Muscle of leg (tissue), 16 donors: ENCODE data around the gene ELFN1. TPM values are rescaled to one million over a fixed set of nuclear protein-coding genes. Genes with fewer than 3 reads are reported as not detected.

Source experiments
- DNase-seq: peaks from one replicate; pipeline ENCODE4 v3.0.0; 2013
- H3K27ac ChIP-seq: one replicate; pipeline ENCODE4 v1.5.1; 2013; ENCODE audit warnings: mild to moderate bottlenecking, low read length, control low read depth
- H3K27me3 ChIP-seq: one replicate; pipeline ENCODE4 v1.6.1; 2013; ENCODE audit warnings: low read length; ENCODE audit not compliant: control insufficient read depth, insufficient read depth
- H3K36me3 ChIP-seq: one replicate; pipeline ENCODE4 v1.6.1; 2013; ENCODE audit warnings: low read length; ENCODE audit not compliant: control insufficient read depth, insufficient read depth
- H3K4me1 ChIP-seq: one replicate; pipeline ENCODE4 v1.6.1; 2013; ENCODE audit warnings: low read length; ENCODE audit not compliant: control insufficient read depth, insufficient read depth
- H3K4me3 ChIP-seq: one replicate; pipeline ENCODE4 v1.5.1; 2013; ENCODE audit warnings: low read length, control low read depth
- H3K9me3 ChIP-seq: replicated peaks from 2 replicates; pipeline ENCODE4 v1.6.1; 2013; ENCODE audit warnings: low read depth, low read length; ENCODE audit not compliant: control insufficient read depth
- WGBS: methylation state at CpG from one replicate; pipeline ENCODE4 v1.1.5; 2013; ENCODE audit warnings: missing lambda C conversion rate; ENCODE audit not compliant: insufficient coverage; 5-methylcytosine and 5-hydroxymethylcytosine counted together
- long read RNA-seq, 11 donors: transcript quantifications; one replicate each; lab custom pipeline, GENCODE V29; 2026
- polyA plus RNA-seq, 8 donors: library from polyadenylated mRNA; unstranded; fragments of 120-200 nt; gene quantifications; one replicate each; pipeline versions ENCODE4 v1.2.1 to v1.2.3, GENCODE V29; 2013; ENCODE audit warnings: inconsistent platforms in 1 of 8, low replicate concordance in 1 of 8; ENCODE audit not compliant: insufficient read length in 8 of 8, insufficient read depth in 1 of 8
- total RNA-seq: library from RNA; stranded (reverse); fragments of 120-200 nt; gene quantifications from one replicate; pipeline ENCODE4 v1.2.4, GENCODE V29; 2013

Gene ELFN1
- 4.4 TPM for total RNA-seq
- polyA plus RNA-seq, result 10 to 100 TPM in 2 of 8 donors, 1 to 10 TPM in 6; 2.8 to 10.7 (median 8.2) TPM
- long read RNA-seq, donor 1, result 0 reads
- long read RNA-seq, donor 2, result 0 reads
- long read RNA-seq, donor 3, partial matches to known transcripts, result 0 of 1 reads
- long read RNA-seq, donor 3, other reads (novel, unspliced or antisense), result 0 of 1 reads
- long read RNA-seq, donor 4, result 0 reads
- long read RNA-seq, donor 5, partial matches to known transcripts, result 0 of 7 reads
- long read RNA-seq, donor 5, other reads (novel, unspliced or antisense), result 5 of 7 reads
- long read RNA-seq, donor 6, result 0 reads
- long read RNA-seq, donor 7, result 0 reads
- long read RNA-seq, donor 8, result 0 reads
- long read RNA-seq, donor 9, result 0 reads
- long read RNA-seq, donor 10, result 0 reads
- long read RNA-seq, donor 11, result 0 reads

DNA sequence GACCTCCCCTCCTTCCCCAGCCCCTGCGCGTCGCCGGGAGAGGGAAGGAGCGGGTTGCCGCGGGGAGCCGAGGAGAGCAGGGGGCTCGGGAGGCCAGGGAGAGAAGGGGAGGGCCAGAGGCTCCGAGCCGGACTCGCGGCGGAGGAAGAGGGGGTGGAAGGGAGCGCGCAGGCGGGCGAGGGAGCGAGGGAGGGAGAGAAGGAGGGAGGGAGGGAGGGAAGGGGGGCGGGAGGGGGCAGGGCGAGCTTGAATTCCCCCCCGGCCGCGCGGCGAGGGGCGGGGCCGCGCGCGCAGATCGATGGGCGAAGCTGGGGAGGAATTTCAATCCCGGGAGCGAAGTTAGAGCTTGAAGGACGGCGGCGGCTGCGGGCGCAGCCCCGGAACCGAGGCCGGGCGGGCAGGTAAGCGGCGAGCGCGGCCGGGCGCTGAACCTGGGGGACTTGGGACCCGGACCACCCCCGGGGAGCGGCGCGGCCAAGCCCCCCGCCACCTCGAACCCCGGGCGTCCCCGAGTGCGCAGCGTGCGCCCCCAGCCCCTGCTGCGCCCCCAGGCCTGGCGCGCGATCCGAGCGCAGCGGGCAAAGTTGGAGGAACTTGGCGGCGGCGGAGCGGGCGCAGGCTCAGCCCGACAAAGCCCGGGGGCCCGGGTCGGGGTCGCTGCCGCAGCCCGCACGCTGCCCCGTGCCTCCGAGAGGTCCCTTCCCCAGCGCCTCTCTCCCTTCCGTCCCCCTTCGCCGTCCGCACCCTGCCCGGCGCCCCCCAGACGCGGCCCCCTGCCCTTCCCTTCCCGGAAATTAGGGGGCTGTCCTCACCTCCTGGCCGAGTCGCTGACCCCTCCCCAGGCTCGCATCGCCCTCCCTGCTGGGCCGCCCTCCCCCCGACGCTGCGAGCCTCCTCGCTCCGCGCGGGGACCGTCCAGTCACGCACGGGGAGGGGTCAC is at the start of gene ELFN1:
TSS of gene ELFN1 (plus strand) at position 324 of the 940 bp plus-strand sequence. CDS start 74,320 bp downstream, outside the sequence.
- H3K4me3 ChIP-seq, result peak within 1 kb of the TSS; percentile 46
- H3K36me3 ChIP-seq, result no peaks in the 10 kb centered on the region
- no peaks in the 10 kb centered on the region for H3K9me3 ChIP-seq
- DNase-seq, result peak; percentile 87
- peaks cover 57% of the 10 kb centered on the region for H3K27me3 ChIP-seq
- WGBS, result under 1% methylated on average over 76 of the region's 110 CpGs
- H3K4me1 ChIP-seq, result peaks cover 44% of the 10 kb centered on the region
- H3K27ac ChIP-seq, result peak within 1 kb of the TSS; percentile 55

DNA sequence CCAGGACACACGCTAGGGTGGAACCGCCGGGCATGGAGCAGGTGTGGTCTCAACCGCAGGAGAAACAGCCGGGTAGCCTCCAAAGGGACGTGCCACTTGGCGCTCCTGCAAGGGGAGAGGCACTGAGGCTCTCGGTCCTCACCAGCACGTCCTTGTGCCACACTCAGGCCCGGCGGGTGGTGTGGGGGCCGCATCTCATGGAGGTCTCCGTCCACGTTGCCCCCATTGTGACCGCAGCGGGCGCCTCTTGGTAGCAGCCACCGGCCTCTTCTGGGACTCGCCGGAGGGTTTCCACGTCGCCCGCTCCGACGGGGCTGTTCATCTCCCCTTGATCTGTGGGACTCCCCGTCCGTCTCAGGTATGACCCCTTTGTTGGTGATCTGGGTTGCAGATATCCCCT is 49.2 kb upstream of the ELFN1 start:
- DNase-seq, result no peak
- no peaks in the 10 kb centered on the region for H3K4me1 ChIP-seq
- H3K4me3 ChIP-seq, result no peak overlapping the region
- WGBS, result 74% methylated on average over 27 of the region's 27 CpGs
- H3K27ac ChIP-seq, result no peak overlapping the region
- no peaks in the 10 kb centered on the region for H3K9me3 ChIP-seq
- H3K36me3 ChIP-seq, result no peaks in the 10 kb centered on the region
- H3K27me3 ChIP-seq, result peaks cover 4% of the 10 kb centered on the region

DNA sequence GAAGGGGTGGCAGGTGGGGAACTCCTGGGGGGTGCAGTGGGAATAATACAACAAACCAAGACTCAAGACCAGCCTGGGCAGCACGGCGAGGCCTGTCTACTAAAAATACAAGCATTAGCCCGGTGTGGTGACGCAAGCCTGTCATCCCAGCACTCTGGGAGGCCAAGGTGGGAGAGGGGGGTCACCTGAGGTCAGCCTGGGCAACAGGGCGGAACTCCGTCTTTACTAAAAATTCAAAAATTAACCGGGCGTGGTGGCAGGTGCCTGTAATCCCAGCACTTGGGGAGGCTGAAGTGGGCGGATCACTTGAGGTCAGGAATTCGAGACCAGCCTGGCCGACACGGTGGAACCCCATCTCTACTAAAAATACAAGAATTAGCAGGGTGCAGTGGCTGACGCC is 48.4 kb upstream of the ELFN1 start:
- DNase-seq, result no peak
- H3K27ac ChIP-seq, result no peak overlapping the region
- H3K27me3 ChIP-seq, result peaks cover 4% of the 10 kb centered on the region
- H3K9me3 ChIP-seq, result no peaks in the 10 kb centered on the region
- 88% methylated on average over 11 of the region's 13 CpGs for WGBS
- H3K4me3 ChIP-seq, result no peak overlapping the region
- no peaks in the 10 kb centered on the region for H3K4me1 ChIP-seq
- H3K36me3 ChIP-seq, result no peaks in the 10 kb centered on the region

DNA sequence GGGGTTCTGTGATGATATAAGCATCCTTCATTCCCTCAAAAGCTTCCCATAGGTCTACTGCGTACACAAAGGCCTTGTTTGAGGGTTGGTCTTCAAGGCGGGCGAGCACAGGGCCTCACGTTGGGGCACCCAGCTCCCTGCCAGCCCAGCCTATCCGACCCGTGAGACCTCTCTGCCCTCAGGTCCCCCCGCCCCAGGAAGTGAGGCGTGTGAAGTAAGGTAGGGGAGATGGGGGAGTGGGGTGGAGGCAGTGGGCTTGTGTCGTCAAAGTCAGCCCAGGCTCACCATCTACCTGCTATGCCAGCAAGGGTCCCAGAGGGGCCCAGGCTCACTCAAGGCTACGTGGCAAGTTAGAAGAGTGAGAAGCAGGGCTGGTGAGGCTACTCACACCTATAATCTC is 47.6 kb upstream of the ELFN1 start:
- Histone ChIP-seq H3K4me1 (no peaks in the 10 kb centered on the region), H3K4me3 (no peak overlapping the region), H3K27ac (no peak overlapping the region), H3K27me3 (peaks cover 4% of the 10 kb centered on the region), H3K9me3 (no peaks in the 10 kb centered on the region), H3K36me3 (no peaks in the 10 kb centered on the region)
- DNase-seq, result no peak
- 96% methylated on average over 4 of the region's 10 CpGs for WGBS

DNA sequence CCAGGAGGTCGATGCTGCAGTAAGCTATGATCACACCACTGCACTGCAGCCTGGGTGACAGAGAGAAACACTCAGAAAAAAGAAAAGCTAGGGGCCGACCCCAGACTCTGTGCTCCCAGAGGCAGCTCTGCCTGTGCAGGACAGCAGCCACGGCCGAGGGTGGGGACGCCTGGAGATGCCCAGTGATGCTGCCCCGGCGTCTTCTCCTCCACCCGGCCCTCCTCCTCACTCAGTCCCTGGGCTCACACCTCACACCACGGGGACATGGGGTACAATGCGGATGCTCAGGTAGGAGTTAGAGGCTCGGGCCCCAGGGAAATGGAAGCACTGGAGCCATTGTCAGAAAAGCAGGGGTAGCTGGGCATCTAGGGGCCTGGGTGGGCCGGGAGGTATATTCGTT is 46.3 kb upstream of the ELFN1 start:
- Histone ChIP-seq H3K4me1 (no peaks in the 10 kb centered on the region), H3K27ac (no peak overlapping the region), H3K36me3 (no peaks in the 10 kb centered on the region), H3K9me3 (no peaks in the 10 kb centered on the region), H3K27me3 (peaks cover 4% of the 10 kb centered on the region), H3K4me3 (no peak overlapping the region)
- DNase-seq, result no peak
- 88% methylated on average over 9 of the region's 13 CpGs for WGBS

DNA sequence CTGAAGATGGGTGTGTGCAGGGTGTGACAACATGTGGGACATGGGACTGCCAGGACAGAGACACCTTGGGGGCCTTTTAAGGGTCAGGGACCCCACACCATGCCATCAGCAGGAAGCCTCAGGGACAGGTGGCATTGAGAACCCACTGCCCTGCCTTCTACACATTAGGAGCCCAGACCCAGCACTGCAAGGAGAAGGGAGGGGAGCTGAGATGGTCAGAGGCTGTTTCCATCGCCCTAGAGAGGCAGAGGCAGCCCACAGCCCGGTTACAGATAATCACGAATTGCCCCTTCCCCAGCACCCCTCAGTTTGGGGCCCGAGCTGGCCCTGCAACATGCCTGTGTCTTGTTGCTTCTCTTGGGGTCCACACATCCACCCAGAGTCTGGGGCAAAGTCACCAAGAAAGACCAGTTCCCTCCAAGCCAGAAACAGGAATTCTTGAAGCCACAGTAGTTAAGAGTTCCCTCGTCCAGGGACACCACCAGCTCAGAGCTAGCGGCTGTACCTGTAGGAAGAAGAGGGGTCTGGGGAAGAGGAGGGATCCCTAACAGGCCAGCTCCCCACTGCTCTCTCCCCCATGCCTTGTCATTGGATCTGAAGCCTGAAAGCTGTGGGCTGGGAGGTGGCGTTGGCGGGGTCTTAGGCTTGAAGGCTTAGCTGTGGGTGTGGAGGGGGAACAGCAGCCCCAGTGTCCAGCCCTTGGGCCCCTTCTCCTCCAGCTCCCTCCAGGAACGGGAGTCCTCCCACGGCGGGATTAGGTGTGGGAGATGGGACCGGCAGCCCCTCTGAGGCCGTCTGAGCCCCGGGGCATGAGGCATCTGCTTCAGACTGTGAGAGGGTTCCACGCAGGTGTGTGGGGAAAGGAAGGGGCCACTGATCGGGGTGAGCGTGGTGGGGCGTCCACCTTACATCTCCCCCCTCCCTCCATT is 44.8 kb upstream of the ELFN1 start:
- no peak for DNase-seq
- no peak overlapping the region for H3K4me3 ChIP-seq
- H3K27me3 ChIP-seq, result peaks cover 4% of the 10 kb centered on the region
- H3K27ac ChIP-seq, result no peak overlapping the region
- 71% methylated on average over 1 of the region's 18 CpGs for WGBS
- no peaks in the 10 kb centered on the region for H3K4me1 ChIP-seq
- no peaks in the 10 kb centered on the region for H3K36me3 ChIP-seq
- H3K9me3 ChIP-seq, result no peaks in the 10 kb centered on the region

DNA sequence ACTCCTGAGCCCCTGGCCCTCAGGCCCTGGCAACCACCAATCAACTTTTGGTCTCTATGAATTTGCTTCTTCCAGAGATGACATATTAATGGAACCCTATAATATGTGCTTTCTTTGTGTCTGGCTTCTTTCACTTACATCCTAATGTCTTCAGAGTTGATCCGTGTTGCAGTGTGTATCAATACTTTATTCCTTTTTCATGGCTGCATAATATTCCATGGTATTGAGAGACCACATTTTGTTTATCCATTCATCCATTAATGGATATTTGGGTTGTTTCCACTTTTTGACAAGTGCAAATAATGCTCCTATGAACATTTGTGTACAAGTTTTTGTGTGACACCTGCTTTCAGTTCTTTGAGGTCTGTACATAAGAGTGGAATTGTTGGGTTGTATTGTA is 43.3 kb upstream of the ELFN1 start:
- no peak overlapping the region for H3K27ac ChIP-seq
- no peaks in the 10 kb centered on the region for H3K9me3 ChIP-seq
- WGBS, result no CpG with 5 or more reads among the region's 1 CpG
- DNase-seq, result no peak
- H3K4me1 ChIP-seq, result no peaks in the 10 kb centered on the region
- H3K27me3 ChIP-seq, result peaks cover 4% of the 10 kb centered on the region
- H3K4me3 ChIP-seq, result no peak overlapping the region
- H3K36me3 ChIP-seq, result no peaks in the 10 kb centered on the region

DNA sequence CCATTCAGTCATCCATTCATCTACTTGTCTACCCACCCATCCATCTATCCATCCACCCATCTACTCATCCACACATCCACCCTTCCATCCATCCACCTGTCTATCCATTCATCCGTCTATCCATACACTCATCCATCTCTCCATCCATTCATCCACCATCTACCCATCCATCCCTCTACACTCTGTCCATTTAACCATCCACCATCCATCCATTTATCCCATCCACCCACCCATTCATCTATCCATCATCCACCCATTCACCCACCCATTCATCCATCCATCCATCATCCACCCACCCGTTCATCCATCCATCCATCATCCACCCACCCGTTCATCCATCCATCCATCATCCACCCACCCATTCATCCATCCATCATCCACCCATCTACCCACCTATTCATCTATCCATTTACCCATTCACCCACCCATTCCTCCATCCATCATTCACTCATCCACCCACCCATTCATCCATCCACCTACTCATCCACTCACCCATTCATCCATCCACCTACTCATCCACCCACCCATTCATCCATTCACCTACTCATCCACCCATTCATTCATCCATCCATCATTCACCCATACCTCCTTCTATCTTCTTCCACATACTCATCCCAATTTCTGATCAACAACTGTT is 39.3 kb upstream of the ELFN1 start:
- Histone ChIP-seq H3K9me3 (peaks cover 9% of the 10 kb centered on the region), H3K27ac (no peak overlapping the region), H3K36me3 (no peaks in the 10 kb centered on the region), H3K27me3 (peaks cover 10% of the 10 kb centered on the region), H3K4me1 (no peaks in the 10 kb centered on the region), H3K4me3 (no peak overlapping the region)
- no peak for DNase-seq
- WGBS, result 97% methylated on average over 3 of the region's 3 CpGs

DNA sequence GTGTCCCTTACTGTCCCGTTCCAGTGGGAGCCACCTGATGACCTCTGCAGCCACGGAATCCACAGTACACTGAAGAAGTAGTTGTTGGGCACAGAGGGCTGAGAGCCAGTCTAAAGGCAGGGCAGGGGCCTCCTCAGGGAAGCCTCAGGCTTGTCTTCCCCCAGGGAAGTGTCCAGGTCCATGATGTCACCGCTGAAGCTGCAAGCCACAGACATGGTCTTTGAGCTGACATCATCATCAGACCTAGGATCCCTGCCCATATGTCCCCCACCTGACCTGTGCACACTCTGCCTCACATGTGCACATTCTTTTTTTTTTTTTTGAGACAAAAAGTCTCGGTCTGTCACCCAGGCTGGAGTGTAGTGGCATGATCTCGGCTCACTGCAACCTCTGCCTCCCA is 38.4 kb upstream of the ELFN1 start:
- Histone ChIP-seq H3K9me3 (peaks cover 12% of the 10 kb centered on the region), H3K27ac (no peak overlapping the region), H3K4me1 (no peaks in the 10 kb centered on the region), H3K4me3 (no peak overlapping the region), H3K36me3 (no peaks in the 10 kb centered on the region), H3K27me3 (peaks cover 10% of the 10 kb centered on the region)
- 80% methylated on average over 2 of the region's 5 CpGs for WGBS
- DNase-seq, result no peak
